Breast epithelium (tissue), 4 donors: ENCODE data around the gene CHN1. TPM values are rescaled to one million over a fixed set of nuclear protein-coding genes. Genes with fewer than 3 reads are reported as not detected.

ENCODE experiments used
- DNase-seq, 2 donors: peaks; one replicate each; pipeline ENCODE4 v3.0.0-alpha.2; 2019; ENCODE audit warnings: low spot score in 2 of 2
- H3K27ac ChIP-seq, 2 donors: fragments of 200-600 bp; sonication (generic) in 1 of 2; one replicate each; pipeline ENCODE4 v1.5.1; 2016 to 2019; ENCODE audit warnings: mild to moderate bottlenecking in 1 of 2
- H3K27me3 ChIP-seq, 2 donors: fragments of 200-600 bp; sonication (generic) in 1 of 2; one replicate each; pipeline versions ENCODE4 v1.5.1 to v1.6.0; 2017 to 2019; ENCODE audit warnings: control low read depth in 1 of 2, mild to moderate bottlenecking in 1 of 2
- H3K36me3 ChIP-seq: fragments of 200-600 bp; one replicate; pipeline ENCODE4 v1.5.1; 2019
- H3K4me1 ChIP-seq, 2 donors: fragments of 200-600 bp; sonication (generic); one replicate each; pipeline ENCODE4 v1.5.1; 2016 to 2019; ENCODE audit warnings: control low read depth in 1 of 2
- H3K4me3 ChIP-seq, 3 donors: fragments of 200-600 bp; sonication (generic); 1 replicate in 2 of 3; 2 replicates in 1 of 3; pipeline ENCODE4 v1.5.1; 2016 to 2019; ENCODE audit warnings: mild to moderate bottlenecking in 3 of 3, moderate library complexity in 2 of 3
- H3K9me3 ChIP-seq, 2 donors: fragments of 200-600 bp; sonication (generic) in 1 of 2; one replicate each; pipeline ENCODE4 v1.5.1; 2016 to 2019; ENCODE audit warnings: control low read depth in 1 of 2
- CTCF ChIP-seq, 3 donors: fragments of 450-650 bp; IDR thresholded peaks; one replicate each; pipeline ENCODE4 v1.5.1; 2016 to 2017; ENCODE audit warnings: antibody characterized with exemption in 3 of 3, mild to moderate bottlenecking in 3 of 3, moderate library complexity in 3 of 3
- POLR2A ChIP-seq: fragments of 450-650 bp; IDR thresholded peaks from one replicate; pipeline ENCODE4 v1.6.1; 2016; ENCODE audit warnings: antibody characterized with exemption, mild to moderate bottlenecking, moderate library complexity
- POLR2AphosphoS5 ChIP-seq, 3 donors: sonication (generic); formaldehyde crosslinking; IDR thresholded peaks; one replicate each; pipeline ENCODE4 v1.6.1; 2017; ENCODE audit warnings: antibody characterized with exemption in 3 of 3
- intact Hi-C: fragments of 100-400 bp; cut with DNase I; formaldehyde crosslinking; loops from one replicate; pipeline ENCODE4 v1.15.1; 2023; ENCODE audit warnings: low total_unique reads
- total RNA-seq, 3 donors: library from RNA; depleted of rRNA; stranded (reverse); fragments of >200 nt; gene quantifications; one replicate each; pipeline ENCODE4 v1.1.0, GENCODE V29; 2016

The CHN1 gene
- total RNA-seq, 3 donors from 2014 or later: 9.8 to 14.7 (median 13.4) TPM

DNA sequence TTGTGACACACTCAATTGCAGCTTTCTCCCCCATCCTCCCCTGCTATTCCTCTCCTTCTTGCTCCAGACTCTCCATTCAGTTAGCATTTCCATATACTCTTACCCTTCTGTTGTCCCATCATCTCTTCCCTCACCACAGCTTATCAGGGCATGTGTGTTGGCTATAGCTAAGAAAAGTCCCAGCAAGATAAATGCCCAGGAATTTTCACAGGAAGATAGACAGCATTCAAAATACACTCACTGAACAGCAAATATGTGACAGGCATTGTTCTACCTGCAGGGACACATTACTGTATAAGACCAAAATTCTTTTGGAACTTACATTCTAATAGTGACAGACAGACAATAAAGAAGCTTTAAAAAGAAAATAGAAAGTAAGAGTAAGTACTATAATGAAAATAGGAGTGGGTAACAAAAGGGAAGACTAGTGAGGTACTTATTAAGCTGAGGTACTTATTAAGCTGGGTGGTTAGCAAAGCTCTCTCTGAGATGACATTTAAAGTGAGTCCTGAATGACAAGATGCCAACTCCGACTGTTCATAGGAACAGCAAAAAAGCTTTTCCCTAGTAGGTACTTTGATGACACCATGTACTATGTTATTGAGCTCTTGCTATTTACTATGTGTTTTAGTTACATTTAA, 86.2 kb downstream of the CHN1 start:
- no peak for TF ChIP-seq CTCF (IDR thresholded peaks at IDR 0.05)
- TF ChIP-seq POLR2A: no peak
- no peak for TF ChIP-seq POLR2AphosphoS5 (IDR thresholded peaks at IDR 0.05)

GRCh38 chr2:174916270-174916930, 88.8 kb downstream of the CHN1 start:
- Histone ChIP-seq H3K4me3 (no peak overlapping the region), H3K27me3 (no peaks in the 10 kb centered on the region), H3K4me1 (no peaks in the 10 kb centered on the region), H3K36me3 (no peaks in the 10 kb centered on the region), H3K27ac (no peak overlapping the region), H3K9me3 (no peaks in the 10 kb centered on the region)
- intact Hi-C loops: no loop called here
- no peak for DNase-seq
- no peak for TF ChIP-seq POLR2AphosphoS5 (IDR thresholded peaks at IDR 0.05)
- TF ChIP-seq CTCF (IDR thresholded peaks at IDR 0.05): no peak
- no peak for TF ChIP-seq POLR2A

More for the DNA sequence above, 86.2 kb downstream of the CHN1 start:
- Histone ChIP-seq H3K4me3 (no peak overlapping the region), H3K36me3 (no peaks in the 10 kb centered on the region), H3K4me1 (no peaks in the 10 kb centered on the region), H3K27me3 (no peaks in the 10 kb centered on the region), H3K27ac (no peak overlapping the region), H3K9me3 (no peaks in the 10 kb centered on the region)
- intact Hi-C loops: no loop called here
- no peak for DNase-seq

- H3K27me3 ChIP-seq: no peaks in the 10 kb centered on the region
- intact Hi-C loops: no loop called here
- H3K9me3 ChIP-seq: no peaks in the 10 kb centered on the region
- no peaks in the 10 kb centered on the region for H3K36me3 ChIP-seq
- no peak for TF ChIP-seq POLR2AphosphoS5 (IDR thresholded peaks at IDR 0.05)
- TF ChIP-seq POLR2A: no peak
- no peak for TF ChIP-seq CTCF (IDR thresholded peaks at IDR 0.05)
- no peak overlapping the region for H3K27ac ChIP-seq
- H3K4me3 ChIP-seq: no peak overlapping the region
- no peak for DNase-seq
- no peaks in the 10 kb centered on the region for H3K4me1 ChIP-seq
Observed at GRCh38 chr2:174914853-174915760, 90.1 kb downstream of the CHN1 start.

GRCh38 chr2:174908284-174908683, 96.9 kb downstream of the CHN1 start:
- Histone ChIP-seq H3K36me3 (no peaks in the 10 kb centered on the region), H3K4me3 (no peak overlapping the region), H3K4me1 (no peaks in the 10 kb centered on the region), H3K27me3 (no peaks in the 10 kb centered on the region), H3K27ac (no peak overlapping the region), H3K9me3 (no peaks in the 10 kb centered on the region)
- no peak for DNase-seq
- intact Hi-C loops: no loop called here
- TF ChIP-seq POLR2A (no peak), CTCF (IDR thresholded peaks at IDR 0.05) (no peak), POLR2AphosphoS5 (IDR thresholded peaks at IDR 0.05) (no peak)

DNA sequence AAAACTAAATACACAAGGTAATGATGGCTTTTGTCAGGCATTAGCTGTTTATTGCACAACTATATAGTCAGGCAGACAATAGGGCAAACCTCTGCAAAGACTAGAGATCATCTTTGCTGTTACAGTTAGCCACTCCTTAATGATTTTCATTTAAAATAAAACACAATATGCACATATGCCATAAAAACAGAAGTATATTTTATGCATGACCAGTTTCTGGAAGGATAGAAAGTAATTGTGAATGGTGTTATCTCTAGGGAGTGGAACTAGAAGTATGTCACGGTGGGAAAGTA, 102.0 kb downstream of the CHN1 start:
- Histone ChIP-seq H3K4me1 (no peaks in the 10 kb centered on the region), H3K36me3 (no peaks in the 10 kb centered on the region), H3K27ac (no peak overlapping the region), H3K27me3 (no peaks in the 10 kb centered on the region), H3K4me3 (no peak overlapping the region), H3K9me3 (no peaks in the 10 kb centered on the region)
- DNase-seq: no peak
- TF ChIP-seq POLR2A (no peak), CTCF (IDR thresholded peaks at IDR 0.05) (no peak), POLR2AphosphoS5 (IDR thresholded peaks at IDR 0.05) (no peak)
- intact Hi-C loops: no loop called here
